Ectodermal cell (in vitro differentiated cells): ENCODE results near the gene CYTH3.
"Not testable (repeated sequence)": the region's sequence is repeated elsewhere in the genome, so short reads cannot be mapped to it uniquely, and the experiment has no call there.

Experiments used
- H3K27ac ChIP-seq: 2 replicates; pipeline ENCODE4 v1.7.0; 2013; ENCODE audit warnings: mild to moderate bottlenecking, low read depth, low read length; ENCODE audit not compliant: insufficient read depth, poor library complexity, severe bottlenecking
- H3K27me3 ChIP-seq: 2 replicates; pipeline ENCODE4 v1.7.0; 2013; ENCODE audit warnings: mild to moderate bottlenecking, low read length; ENCODE audit not compliant: insufficient read depth, control insufficient read depth, poor library complexity, severe bottlenecking
- H3K36me3 ChIP-seq: one replicate; pipeline ENCODE4 v1.7.0; 2013; ENCODE audit warnings: low read length; ENCODE audit not compliant: control insufficient read depth, insufficient read depth
- H3K4me1 ChIP-seq: one replicate; pipeline ENCODE4 v1.7.0; 2013; ENCODE audit warnings: low read length; ENCODE audit not compliant: control insufficient read depth, insufficient read depth
- H3K4me3 ChIP-seq: 2 replicates; pipeline ENCODE4 v1.7.0; 2013; ENCODE audit warnings: low read depth, low read length, control low read depth; ENCODE audit not compliant: insufficient read depth
- H3K9me3 ChIP-seq: 2 replicates; pipeline ENCODE4 v1.7.0; 2013; ENCODE audit warnings: mild to moderate bottlenecking, low read length, moderate library complexity; ENCODE audit not compliant: control insufficient read depth
- WGBS, 2 experiments: methylation state at CpG; one replicate each; pipeline ENCODE4 v1.1.7; 2013; ENCODE audit warnings: missing lambda C conversion rate in 2 of 2; 5-methylcytosine and 5-hydroxymethylcytosine counted together

CYTH3 gene

GRCh38 chr7:6283391-6284054, 11.1 kb upstream of the CYTH3 start:
- not testable (repeated sequence) for H3K4me1 ChIP-seq, H3K4me3 ChIP-seq, H3K9me3 ChIP-seq, H3K27ac ChIP-seq, H3K36me3 ChIP-seq, H3K27me3 ChIP-seq
- WGBS, 2 experiments, result 91 to 93% methylated on average over 9 of the region's 9 CpGs

- WGBS, 2 experiments, result 93 to 96% methylated on average over 5 of the region's 5 CpGs
- Histone ChIP-seq H3K9me3 (no peaks in the 10 kb centered on the region), H3K36me3 (no peaks in the 10 kb centered on the region), H3K27ac (no peak overlapping the region), H3K4me3 (no peak overlapping the region), H3K4me1 (no peaks in the 10 kb centered on the region), H3K27me3 (no peaks in the 10 kb centered on the region)
Observed at GRCh38 chr7:6279937-6280336, 7.5 kb upstream of the CYTH3 start.

GRCh38 chr7:6279341-6279740, 6.9 kb upstream of the CYTH3 start:
- WGBS, 2 experiments, result 83 to 93% methylated on average over 3 of the region's 3 CpGs
- no peak overlapping the region for H3K27ac ChIP-seq
- H3K9me3 ChIP-seq, result no peaks in the 10 kb centered on the region
- H3K36me3 ChIP-seq, result no peaks in the 10 kb centered on the region
- no peaks in the 10 kb centered on the region for H3K4me1 ChIP-seq
- H3K4me3 ChIP-seq, result no peak overlapping the region
- H3K27me3 ChIP-seq, result no peaks in the 10 kb centered on the region

- WGBS, 2 experiments, result 89 to 92% methylated on average over 9 of the region's 9 CpGs
- H3K27me3 ChIP-seq, result peaks cover 3% of the 10 kb centered on the region
- H3K27ac ChIP-seq, result no peak overlapping the region
- H3K4me3 ChIP-seq, result no peak overlapping the region
- no peaks in the 10 kb centered on the region for H3K4me1 ChIP-seq
- no peaks in the 10 kb centered on the region for H3K9me3 ChIP-seq
- H3K36me3 ChIP-seq, result no peaks in the 10 kb centered on the region
Observed at GRCh38 chr7:6278749-6279310, 6.4 kb upstream of the CYTH3 start.

GRCh38 chr7:6277476-6277875, 5.1 kb upstream of the CYTH3 start:
- Histone ChIP-seq H3K27ac (no peak overlapping the region), H3K4me3 (no peak overlapping the region), H3K36me3 (no peaks in the 10 kb centered on the region), H3K9me3 (no peaks in the 10 kb centered on the region), H3K4me1 (no peaks in the 10 kb centered on the region), H3K27me3 (peaks cover 12% of the 10 kb centered on the region)
- WGBS, 2 experiments, result 90 to 94% methylated on average over 4 of the region's 4 CpGs

GRCh38 chr7:6276911-6277408, 4.5 kb upstream of the CYTH3 start:
- WGBS, 2 experiments, result 93 to 94% methylated on average over 9 of the region's 9 CpGs
- Histone ChIP-seq H3K27me3 (peaks cover 12% of the 10 kb centered on the region), H3K36me3 (no peaks in the 10 kb centered on the region), H3K4me3 (no peak overlapping the region), H3K4me1 (no peaks in the 10 kb centered on the region), H3K27ac (no peak overlapping the region), H3K9me3 (no peaks in the 10 kb centered on the region)

- 88% methylated on average over 1 of the region's 2 CpGs; no CpG with 5 or more reads in 1 of the 2 experiments for WGBS, 2 experiments
- Histone ChIP-seq H3K9me3 (no peaks in the 10 kb centered on the region), H3K4me3 (no peak overlapping the region)
Observed at GRCh38 chr7:6274743-6275142, 2.3 kb upstream of the CYTH3 start.

GRCh38 chr7:6273917-6274630, 1.6 kb upstream of the CYTH3 start:
- Histone ChIP-seq H3K36me3 (no peaks in the 10 kb centered on the region), H3K4me1 (peaks cover 4% of the 10 kb centered on the region), H3K4me3 (no peak overlapping the region), H3K27me3 (peaks cover 32% of the 10 kb centered on the region), H3K27ac (no peak overlapping the region), H3K9me3 (no peaks in the 10 kb centered on the region)
- 92 to 93% methylated on average over 11 of the region's 11 CpGs for WGBS, 2 experiments

More at GRCh38 chr7:6274743-6275142, 2.3 kb upstream of the CYTH3 start:
- no peaks in the 10 kb centered on the region for H3K4me1 ChIP-seq
- H3K27ac ChIP-seq, result no peak overlapping the region
- H3K36me3 ChIP-seq, result no peaks in the 10 kb centered on the region
- H3K27me3 ChIP-seq, result peaks cover 32% of the 10 kb centered on the region

GRCh38 chr7:6273380-6273837, 985 bp upstream of the CYTH3 start:
- peaks cover 32% of the 10 kb centered on the region for H3K27me3 ChIP-seq
- no peak overlapping the region for H3K4me3 ChIP-seq
- no peak overlapping the region for H3K27ac ChIP-seq
- WGBS, 2 experiments, result 90 to 93% methylated on average over 6 of the region's 6 CpGs
- H3K36me3 ChIP-seq, result no peaks in the 10 kb centered on the region
- peaks cover 7% of the 10 kb centered on the region for H3K4me1 ChIP-seq
- H3K9me3 ChIP-seq, result no peaks in the 10 kb centered on the region

GRCh38 chr7:6271694-6272440, 557 bp downstream of the CYTH3 start:
- H3K27ac ChIP-seq, result no peak overlapping the region
- no peaks in the 10 kb centered on the region for H3K36me3 ChIP-seq
- H3K4me1 ChIP-seq, result peaks cover 7% of the 10 kb centered on the region
- H3K4me3 ChIP-seq, result peak overlapping the region; percentile 63
- H3K9me3 ChIP-seq, result no peaks in the 10 kb centered on the region
- 0% methylated on average over 68 to 74 of the region's 74 CpGs for WGBS, 2 experiments
- H3K27me3 ChIP-seq, result peaks cover 32% of the 10 kb centered on the region
